ENCODE results near the gene RRP7A.
"Not testable (repeated sequence)": the region's sequence is repeated elsewhere in the genome, so short reads cannot be mapped to it uniquely, and the experiment has no call there.

DNA sequence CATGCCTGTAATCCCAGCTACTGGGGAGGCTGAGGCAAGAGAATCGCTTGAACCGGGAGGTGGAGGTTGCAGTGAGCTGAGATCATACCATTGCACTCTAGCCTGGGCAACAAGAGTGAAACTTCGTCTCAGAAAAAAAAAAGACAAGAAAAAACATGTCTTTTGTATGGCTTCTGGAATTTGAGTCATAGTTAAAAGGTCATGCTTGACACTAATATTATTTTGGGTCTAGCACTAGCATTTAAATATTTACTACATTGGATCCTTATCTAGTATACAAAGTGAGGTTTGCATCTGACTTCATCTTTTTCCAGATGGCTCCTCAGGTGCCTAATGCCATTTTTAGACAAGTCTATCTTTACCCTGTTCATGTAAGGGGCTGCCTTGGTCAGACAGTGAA lies 44.3 kb upstream of the RRP7A start:
- not testable (repeated sequence) for TF ChIP-seq POLR2A (IDR thresholded peaks at IDR 0.05)
- TF ChIP-seq, protein P1, sequence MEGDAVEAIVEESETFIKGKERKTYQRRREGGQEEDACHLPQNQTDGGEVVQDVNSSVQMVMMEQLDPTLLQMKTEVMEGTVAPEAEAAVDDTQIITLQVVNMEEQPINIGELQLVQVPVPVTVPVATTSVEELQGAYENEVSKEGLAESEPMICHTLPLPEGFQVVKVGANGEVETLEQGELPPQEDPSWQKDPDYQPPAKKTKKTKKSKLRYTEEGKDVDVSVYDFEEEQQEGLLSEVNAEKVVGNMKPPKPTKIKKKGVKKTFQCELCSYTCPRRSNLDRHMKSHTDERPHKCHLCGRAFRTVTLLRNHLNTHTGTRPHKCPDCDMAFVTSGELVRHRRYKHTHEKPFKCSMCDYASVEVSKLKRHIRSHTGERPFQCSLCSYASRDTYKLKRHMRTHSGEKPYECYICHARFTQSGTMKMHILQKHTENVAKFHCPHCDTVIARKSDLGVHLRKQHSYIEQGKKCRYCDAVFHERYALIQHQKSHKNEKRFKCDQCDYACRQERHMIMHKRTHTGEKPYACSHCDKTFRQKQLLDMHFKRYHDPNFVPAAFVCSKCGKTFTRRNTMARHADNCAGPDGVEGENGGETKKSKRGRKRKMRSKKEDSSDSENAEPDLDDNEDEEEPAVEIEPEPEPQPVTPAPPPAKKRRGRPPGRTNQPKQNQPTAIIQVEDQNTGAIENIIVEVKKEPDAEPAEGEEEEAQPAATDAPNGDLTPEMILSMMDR (IDR thresholded peaks at IDR 0.05): not testable (repeated sequence)
